ENCODE results near the gene SNX14. TPM values are rescaled to one million over a fixed set of nuclear protein-coding genes. Genes with fewer than 3 reads are reported as not detected.

SNX14 gene
- total and polyA plus RNA-seq, 2 of the 13 experiments (the other 11 are each of a cell fraction or from before 2014, with no cell fraction given) = 83.5 to 112 TPM

DNA sequence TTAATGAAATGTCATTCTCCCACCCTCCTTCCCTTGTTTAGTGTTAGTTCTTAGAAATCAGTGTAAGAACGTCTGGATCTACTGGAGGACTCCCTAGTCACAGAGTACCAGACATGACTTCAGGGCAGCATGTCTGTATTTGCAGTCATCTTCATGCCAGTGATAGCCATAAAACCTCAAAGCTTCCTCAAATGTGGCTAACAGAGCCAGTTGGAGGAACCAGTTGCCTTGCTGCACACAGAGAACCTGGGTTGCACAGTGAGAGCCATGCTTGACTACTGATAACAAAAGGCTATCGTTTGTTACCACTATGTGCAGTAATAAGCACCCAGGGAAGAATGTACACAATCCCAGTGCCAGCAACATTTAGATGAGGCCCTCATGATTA lies 123.6 kb downstream of the SNX14 start:
- WGBS (ENCODE audit: low lambda C conversion rate) = 92% methylated on average over 2 of the region's 2 CpGs
- Histone ChIP-seq H3K79me2 (ENCODE audit: insufficient read depth, low read length) (no peaks in the 10 kb centered on the region), H4K20me1 (ENCODE audit: insufficient read depth, low read length) (no peaks in the 10 kb centered on the region), H3K4me3 (replicated peaks in 1 of 3; ENCODE audit: insufficient read depth in 1 of 3, low read depth in 2 of 3, low read length in 3 of 3) (no peak overlapping the region), H3K27ac (ENCODE audit: extremely low read length, insufficient read depth, low read length) (no peak overlapping the region), H3K9me3 (ENCODE audit: low read length) (no peaks in the 10 kb centered on the region), H3K36me3 (replicated peaks in 1 of 2; ENCODE audit: control insufficient read depth in 1 of 2, insufficient read depth in 2 of 2, low read length in 2 of 2) (no peaks in the 10 kb centered on the region; a peak in 1 of 5 replicates), H3K4me2 (ENCODE audit: low read depth, low read length) (no peak overlapping the region), H3K27me3 (ENCODE audit: control insufficient read depth in 1 of 2, insufficient read depth in 2 of 2, low read length in 2 of 2) (no peaks in the 10 kb centered on the region), H2AFZ (ENCODE audit: low read length) (no peak overlapping the region), H3K9ac (ENCODE audit: insufficient read depth, low read depth, low read length) (no peak overlapping the region), H3K4me1 (ENCODE audit: insufficient read depth, low read length) (peaks cover 11% of the 10 kb centered on the region)
- intact Hi-C loops (cut with micrococcal nuclease; ENCODE audit: unreplicated experiment) = no loop called here
- POLR2A ChIA-PET = no interaction called here
- in situ Hi-C loops (cut with HindIII; ENCODE audit: extremely low pct_ligation_motif_present, low pct_unique_long_range_greater_than_20kb) = no loop called here
- BruUV-seq (replicated peaks) = no TSS peak
- no peak for TF ChIP-seq ZNF326 (CRISPR knock-in tag; IDR thresholded peaks at IDR 0.05; ENCODE audit: borderline replicate concordance)
- TF ChIP-seq, protein P1, sequence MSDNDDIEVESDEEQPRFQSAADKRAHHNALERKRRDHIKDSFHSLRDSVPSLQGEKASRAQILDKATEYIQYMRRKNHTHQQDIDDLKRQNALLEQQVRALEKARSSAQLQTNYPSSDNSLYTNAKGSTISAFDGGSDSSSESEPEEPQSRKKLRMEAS (IDR thresholded peaks at IDR 0.05) = no peak
- ATAC-seq = no peak
- no peak for DNase-seq (ENCODE audit: low spot score)
- FAIRE-seq = no peak
- CTCF ChIA-PET (ENCODE audit: low intra/inter-chr PET ratio, low total read pairs) = no interaction called here

DNA sequence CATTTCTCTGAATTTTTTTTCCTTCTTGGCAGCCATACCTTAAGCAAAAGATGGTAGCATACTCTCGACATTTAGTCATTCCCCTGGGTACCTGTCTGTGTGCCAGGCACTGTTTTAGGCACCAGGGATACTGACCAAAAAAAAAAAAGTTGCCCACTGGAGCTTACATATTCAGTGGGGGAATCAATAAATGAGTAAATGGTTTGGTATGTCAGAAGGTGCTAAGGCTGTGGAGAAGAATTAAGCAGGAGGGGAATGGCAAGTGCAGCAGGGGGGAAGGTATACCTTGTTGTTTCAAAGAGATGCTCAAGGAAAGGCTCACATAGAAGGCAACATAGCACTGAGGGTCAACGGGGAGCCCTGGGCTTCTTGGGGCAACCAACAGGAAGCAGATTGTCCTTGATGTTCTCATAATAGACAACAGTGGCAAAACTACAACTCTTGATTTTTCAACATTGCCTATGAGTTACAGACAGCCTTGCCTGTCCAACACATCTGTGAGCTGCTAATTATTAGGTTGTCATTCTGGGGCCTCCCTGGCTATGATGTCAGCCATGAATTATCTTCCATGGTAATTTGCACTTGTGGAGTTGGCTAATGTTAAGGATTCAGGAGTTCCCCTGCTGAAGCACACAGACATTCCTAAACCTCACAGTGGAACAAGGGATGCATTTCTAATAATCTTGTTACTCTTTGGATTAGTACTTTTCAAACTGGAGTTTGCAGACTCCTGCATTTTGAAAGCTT lies 124.2 kb downstream of the SNX14 start:
- POLR2A ChIA-PET = no interaction called here
- ATAC-seq (no peak), DNase-seq (ENCODE audit: low spot score) (no peak), FAIRE-seq (no peak)
- 40% methylated on average over 2 of the region's 2 CpGs for WGBS (ENCODE audit: low lambda C conversion rate)
- H4K20me1 ChIP-seq (ENCODE audit: insufficient read depth, low read length) = no peaks in the 10 kb centered on the region
- no peak overlapping the region for H3K27ac ChIP-seq (ENCODE audit: extremely low read length, insufficient read depth, low read length)
- no peaks in the 10 kb centered on the region for H3K27me3 ChIP-seq (ENCODE audit: control insufficient read depth in 1 of 2, insufficient read depth in 2 of 2, low read length in 2 of 2)
- no peak overlapping the region for H3K4me3 ChIP-seq (replicated peaks in 1 of 3; ENCODE audit: insufficient read depth in 1 of 3, low read depth in 2 of 3, low read length in 3 of 3)
- intact Hi-C loops (cut with micrococcal nuclease; ENCODE audit: unreplicated experiment) (no loop called here), in situ Hi-C loops (cut with HindIII; ENCODE audit: extremely low pct_ligation_motif_present, low pct_unique_long_range_greater_than_20kb) (no loop called here)
- H3K9ac ChIP-seq (ENCODE audit: insufficient read depth, low read depth, low read length) = no peak overlapping the region
- no TSS peak for BruUV-seq (replicated peaks)
- H2AFZ ChIP-seq (ENCODE audit: low read length) = no peak overlapping the region
- no peaks in the 10 kb centered on the region for H3K9me3 ChIP-seq (ENCODE audit: low read length)
- H3K4me1 ChIP-seq (ENCODE audit: insufficient read depth, low read length) = peaks cover 17% of the 10 kb centered on the region
- H3K36me3 ChIP-seq (replicated peaks in 1 of 2; ENCODE audit: control insufficient read depth in 1 of 2, insufficient read depth in 2 of 2, low read length in 2 of 2) = no peaks in the 10 kb centered on the region; a peak in 1 of 5 replicates
- no peak overlapping the region for H3K4me2 ChIP-seq (ENCODE audit: low read depth, low read length)
- H3K79me2 ChIP-seq (ENCODE audit: insufficient read depth, low read length) = no peaks in the 10 kb centered on the region
- CTCF ChIA-PET (ENCODE audit: low intra/inter-chr PET ratio, low total read pairs) = no interaction called here
- TF ChIP-seq KDM1A (CRISPR knock-in tag; IDR thresholded peaks at IDR 0.05) = no peak
- TF ChIP-seq PHF21A (CRISPR knock-in tag; IDR thresholded peaks at IDR 0.05) = no peak
- no peak for TF ChIP-seq KMT2A (CRISPR knock-in tag; IDR thresholded peaks at IDR 0.05)
- no peak for TF ChIP-seq ZKSCAN1 (IDR thresholded peaks at IDR 0.05; ENCODE audit: low read length)
- TF ChIP-seq, protein P2, sequence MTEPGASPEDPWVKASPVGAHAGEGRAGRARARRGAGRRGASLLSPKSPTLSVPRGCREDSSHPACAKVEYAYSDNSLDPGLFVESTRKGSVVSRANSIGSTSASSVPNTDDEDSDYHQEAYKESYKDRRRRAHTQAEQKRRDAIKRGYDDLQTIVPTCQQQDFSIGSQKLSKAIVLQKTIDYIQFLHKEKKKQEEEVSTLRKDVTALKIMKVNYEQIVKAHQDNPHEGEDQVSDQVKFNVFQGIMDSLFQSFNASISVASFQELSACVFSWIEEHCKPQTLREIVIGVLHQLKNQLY (CRISPR knock-in tag; IDR thresholded peaks at IDR 0.05) = no peak
- TF ChIP-seq JUN (CRISPR knock-in tag; IDR thresholded peaks at IDR 0.05) = no peak
- no peak for TF ChIP-seq KLF13 (CRISPR knock-in tag; IDR thresholded peaks at IDR 0.05)
- TF ChIP-seq, protein P3, sequence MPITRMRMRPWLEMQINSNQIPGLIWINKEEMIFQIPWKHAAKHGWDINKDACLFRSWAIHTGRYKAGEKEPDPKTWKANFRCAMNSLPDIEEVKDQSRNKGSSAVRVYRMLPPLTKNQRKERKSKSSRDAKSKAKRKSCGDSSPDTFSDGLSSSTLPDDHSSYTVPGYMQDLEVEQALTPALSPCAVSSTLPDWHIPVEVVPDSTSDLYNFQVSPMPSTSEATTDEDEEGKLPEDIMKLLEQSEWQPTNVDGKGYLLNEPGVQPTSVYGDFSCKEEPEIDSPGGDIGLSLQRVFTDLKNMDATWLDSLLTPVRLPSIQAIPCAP (CRISPR knock-in tag; IDR thresholded peaks at IDR 0.05; ENCODE audit: low read depth) = no peak
- no peak for TF ChIP-seq PAX8 (CRISPR knock-in tag; IDR thresholded peaks at IDR 0.05; ENCODE audit: borderline replicate concordance)
- TF ChIP-seq ZFP36L1 (CRISPR knock-in tag; IDR thresholded peaks at IDR 0.05) = no peak
- TF ChIP-seq MEIS2 (CRISPR knock-in tag; IDR thresholded peaks at IDR 0.05) = no peak
- TF ChIP-seq ZNF234 (CRISPR knock-in tag; conservative IDR thresholded peaks at IDR 0.05) = no peak
- no peak for TF ChIP-seq SCMH1 (CRISPR knock-in tag; IDR thresholded peaks at IDR 0.05; ENCODE audit: borderline replicate concordance)
- TF ChIP-seq ZNF781 (CRISPR knock-in tag; IDR thresholded peaks at IDR 0.05; ENCODE audit: borderline replicate concordance, not compliant biosample characterization) = no peak
- TF ChIP-seq, protein P4, sequence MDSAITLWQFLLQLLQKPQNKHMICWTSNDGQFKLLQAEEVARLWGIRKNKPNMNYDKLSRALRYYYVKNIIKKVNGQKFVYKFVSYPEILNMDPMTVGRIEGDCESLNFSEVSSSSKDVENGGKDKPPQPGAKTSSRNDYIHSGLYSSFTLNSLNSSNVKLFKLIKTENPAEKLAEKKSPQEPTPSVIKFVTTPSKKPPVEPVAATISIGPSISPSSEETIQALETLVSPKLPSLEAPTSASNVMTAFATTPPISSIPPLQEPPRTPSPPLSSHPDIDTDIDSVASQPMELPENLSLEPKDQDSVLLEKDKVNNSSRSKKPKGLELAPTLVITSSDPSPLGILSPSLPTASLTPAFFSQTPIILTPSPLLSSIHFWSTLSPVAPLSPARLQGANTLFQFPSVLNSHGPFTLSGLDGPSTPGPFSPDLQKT (CRISPR knock-in tag; IDR thresholded peaks at IDR 0.05; ENCODE audit: borderline replicate concordance) = no peak

All from HepG2 (cell line).